ENCODE measurements around the gene DAPK2. TPM values are rescaled to one million over a fixed set of nuclear protein-coding genes. Genes with fewer than 3 reads are reported as not detected.

Gene DAPK2
- total RNA-seq, 2 donors from 2014 or later, result 13.8 to 40.4 TPM

- DNase-seq (ENCODE audit: low spot score), result peak; percentile 69
- peak; percentile 90 for TF ChIP-seq POLR2AphosphoS5 (IDR thresholded peaks at IDR 0.05)
- TF ChIP-seq POLR2A (IDR thresholded peaks at IDR 0.05), result no peak
- WGBS, result 20% methylated on average over 2 of the region's 2 CpGs
- H3K36me3 ChIP-seq, result no peaks in the 10 kb centered on the region
- H3K27me3 ChIP-seq (replicated peaks; ENCODE audit: insufficient read depth), result no peaks in the 10 kb centered on the region
- no peaks in the 10 kb centered on the region for H3K9me3 ChIP-seq
- peak overlapping the region; percentile 74 to 89 for H3K27ac ChIP-seq
- peaks cover 16% of the 10 kb centered on the region for H3K4me1 ChIP-seq (replicated peaks)
- intact Hi-C loops (cut with DNase I), result no loop called here
- no peak overlapping the region for H3K4me3 ChIP-seq
Observed at GRCh38 chr15:64072812-64073211, 26.5 kb upstream of the DAPK2 start.

DNA sequence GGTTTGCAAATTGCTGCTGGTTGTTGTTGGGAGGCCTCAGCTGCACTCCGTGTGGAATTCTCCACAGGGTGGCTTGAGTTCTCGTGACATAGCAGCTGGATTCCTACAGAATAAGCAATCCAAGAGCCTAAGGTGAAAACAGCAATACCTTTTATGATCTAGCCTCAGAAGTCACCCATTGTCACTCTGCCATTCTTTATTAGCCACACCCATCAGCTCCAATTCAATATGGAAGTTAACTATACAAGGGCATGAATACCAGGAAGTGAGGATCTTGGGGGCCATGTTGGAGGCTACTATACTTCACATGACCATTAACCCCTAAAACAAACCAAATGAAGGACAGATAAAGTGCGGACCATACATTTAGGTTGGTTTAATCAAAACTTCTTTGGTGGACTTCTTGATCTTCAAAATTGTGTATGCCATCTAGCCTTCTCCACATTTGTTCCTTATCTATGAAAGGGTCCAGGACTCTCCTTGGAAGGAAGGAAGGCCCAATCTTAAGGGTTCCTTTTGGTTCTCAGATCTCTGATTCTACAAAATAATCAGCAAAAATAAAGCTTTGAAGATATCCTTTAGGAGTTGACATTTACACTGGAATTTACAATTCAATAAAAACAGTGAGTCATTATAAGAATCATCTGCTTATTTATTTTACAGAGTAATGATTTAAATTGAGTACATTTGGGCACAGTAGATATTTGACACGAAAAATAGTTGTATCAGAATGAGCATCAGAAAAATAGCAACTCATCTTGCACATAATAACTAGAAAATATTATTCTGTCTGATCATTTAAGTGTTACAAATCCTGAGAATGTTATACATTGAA is 25.9 kb upstream of the DAPK2 start:
- no peaks in the 10 kb centered on the region for H3K36me3 ChIP-seq
- peaks cover 16% of the 10 kb centered on the region for H3K4me1 ChIP-seq (replicated peaks)
- peak overlapping the region; percentile 74 to 89 for H3K27ac ChIP-seq
- WGBS, result 66% methylated on average over 4 of the region's 4 CpGs
- intact Hi-C loops (cut with DNase I), result no loop called here
- H3K27me3 ChIP-seq (replicated peaks; ENCODE audit: insufficient read depth), result no peaks in the 10 kb centered on the region
- DNase-seq (ENCODE audit: low spot score), result no peak
- TF ChIP-seq CTCF (IDR thresholded peaks at IDR 0.05) (no peak), POLR2A (IDR thresholded peaks at IDR 0.05) (no peak), POLR2AphosphoS5 (IDR thresholded peaks at IDR 0.05) (no peak)
- no peaks in the 10 kb centered on the region for H3K9me3 ChIP-seq
- no peak overlapping the region for H3K4me3 ChIP-seq

GRCh38 chr15:64070965-64071851 is 24.9 kb upstream of the DAPK2 start:
- Histone ChIP-seq H3K36me3 (no peaks in the 10 kb centered on the region), H3K27me3 (replicated peaks; ENCODE audit: insufficient read depth) (no peaks in the 10 kb centered on the region), H3K9me3 (no peaks in the 10 kb centered on the region), H3K4me3 (no peak overlapping the region), H3K27ac (peak overlapping the region; percentile 74 to 89), H3K4me1 (replicated peaks) (peaks cover 16% of the 10 kb centered on the region)
- no peak for DNase-seq (ENCODE audit: low spot score)
- intact Hi-C loops (cut with DNase I), result no loop called here
- WGBS, result 57% methylated on average over 8 of the region's 8 CpGs
- no peak for TF ChIP-seq POLR2A (IDR thresholded peaks at IDR 0.05)
- TF ChIP-seq POLR2AphosphoS5 (IDR thresholded peaks at IDR 0.05), result peak; percentile 22

GRCh38 chr15:64070106-64070505 is 23.8 kb upstream of the DAPK2 start:
- H3K27ac ChIP-seq, result peak overlapping the region; percentile 74 to 89

GRCh38 chr15:64068133-64068532 is 21.8 kb upstream of the DAPK2 start:
- peak overlapping the region; percentile 44 to 49 for H3K27ac ChIP-seq
- no peak for DNase-seq (ENCODE audit: low spot score)
- intact Hi-C loops (cut with DNase I), result loop anchor here (5.0 to 10.0 kb wide), 3 partner anchors 316 to 573 kb away; no protein-coding TSS in a partner anchor
- H3K4me3 ChIP-seq, result no peak overlapping the region
- H3K4me1 ChIP-seq (replicated peaks), result peaks cover 14% of the 10 kb centered on the region
- TF ChIP-seq CTCF (IDR thresholded peaks at IDR 0.05) (no peak), POLR2AphosphoS5 (IDR thresholded peaks at IDR 0.05) (no peak), POLR2A (IDR thresholded peaks at IDR 0.05) (no peak)
- H3K27me3 ChIP-seq (replicated peaks; ENCODE audit: insufficient read depth), result no peaks in the 10 kb centered on the region
- no peaks in the 10 kb centered on the region for H3K36me3 ChIP-seq
- no peaks in the 10 kb centered on the region for H3K9me3 ChIP-seq
- WGBS, result 43% methylated on average over 4 of the region's 4 CpGs

More at GRCh38 chr15:64070106-64070505, 23.8 kb upstream of the DAPK2 start:
- no peak for TF ChIP-seq CTCF (IDR thresholded peaks at IDR 0.05)
- TF ChIP-seq POLR2AphosphoS5 (IDR thresholded peaks at IDR 0.05), result no peak
- no peak for TF ChIP-seq POLR2A (IDR thresholded peaks at IDR 0.05)
- Histone ChIP-seq H3K36me3 (no peaks in the 10 kb centered on the region), H3K9me3 (no peaks in the 10 kb centered on the region), H3K4me3 (no peak overlapping the region), H3K27me3 (replicated peaks; ENCODE audit: insufficient read depth) (no peaks in the 10 kb centered on the region), H3K4me1 (replicated peaks) (peaks cover 16% of the 10 kb centered on the region)
- intact Hi-C loops (cut with DNase I), result no loop called here
- DNase-seq (ENCODE audit: low spot score), result no peak
- WGBS, result 89% methylated on average over 3 of the region's 3 CpGs
